HG02885 (cell line): ENCODE measurements around the gene WDR47.

Experiments
- ATAC-seq: cut with Tn5 transposase; IDR thresholded peaks from one replicate; pipeline ENCODE4 v1.9.1; 2021; ENCODE audit warnings: mild to moderate bottlenecking; ENCODE audit not compliant: unreplicated experiment, poor library complexity

Gene WDR47

DNA sequence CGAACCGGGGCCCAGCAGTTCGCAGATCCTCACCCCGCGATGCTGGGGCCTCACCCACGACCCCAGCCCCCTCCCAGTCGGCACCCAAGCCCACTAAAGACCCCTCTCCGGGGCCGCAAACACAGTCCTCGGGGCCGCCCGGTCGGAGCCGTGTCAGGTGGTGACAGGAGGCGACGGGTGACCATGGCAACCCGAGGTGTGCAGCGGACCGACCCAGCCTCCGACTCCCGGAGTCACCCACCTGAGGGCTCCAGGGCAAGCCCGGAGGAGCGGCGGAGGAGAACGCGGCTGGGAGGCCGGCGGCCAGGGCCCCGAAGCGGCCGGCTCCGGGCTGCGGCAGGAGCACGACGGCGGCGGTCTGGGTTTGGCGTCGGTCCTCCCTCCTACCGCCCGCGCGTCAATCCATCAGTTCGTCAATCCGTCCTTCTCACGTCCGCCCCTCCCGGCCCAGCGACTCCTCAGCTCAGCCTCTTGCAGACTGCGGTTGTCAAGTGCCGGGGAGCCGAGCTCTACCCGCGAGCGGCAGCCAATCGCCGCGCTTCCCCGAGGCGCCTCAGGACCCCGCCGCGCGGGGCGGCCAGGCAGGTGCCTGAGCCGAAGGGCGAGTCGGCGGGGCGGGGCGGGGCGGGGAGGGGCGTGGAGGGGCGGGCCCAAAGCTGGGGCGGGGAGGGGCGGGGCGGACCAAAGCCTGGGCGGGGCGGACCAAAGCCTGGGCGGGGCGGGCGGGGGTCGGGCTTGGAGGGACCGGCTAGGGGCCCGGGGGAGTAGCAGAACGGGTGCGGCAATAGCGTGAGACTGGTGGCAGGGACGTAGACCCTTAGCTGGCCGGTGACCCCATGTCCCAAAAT lies at the start of gene WDR47:
Gene WDR47 (minus strand): TSS at position 482 of the 848 bp plus-strand sequence. CDS start 18,590 bp downstream, outside the sequence.
- peak; percentile 97 for ATAC-seq

DNA sequence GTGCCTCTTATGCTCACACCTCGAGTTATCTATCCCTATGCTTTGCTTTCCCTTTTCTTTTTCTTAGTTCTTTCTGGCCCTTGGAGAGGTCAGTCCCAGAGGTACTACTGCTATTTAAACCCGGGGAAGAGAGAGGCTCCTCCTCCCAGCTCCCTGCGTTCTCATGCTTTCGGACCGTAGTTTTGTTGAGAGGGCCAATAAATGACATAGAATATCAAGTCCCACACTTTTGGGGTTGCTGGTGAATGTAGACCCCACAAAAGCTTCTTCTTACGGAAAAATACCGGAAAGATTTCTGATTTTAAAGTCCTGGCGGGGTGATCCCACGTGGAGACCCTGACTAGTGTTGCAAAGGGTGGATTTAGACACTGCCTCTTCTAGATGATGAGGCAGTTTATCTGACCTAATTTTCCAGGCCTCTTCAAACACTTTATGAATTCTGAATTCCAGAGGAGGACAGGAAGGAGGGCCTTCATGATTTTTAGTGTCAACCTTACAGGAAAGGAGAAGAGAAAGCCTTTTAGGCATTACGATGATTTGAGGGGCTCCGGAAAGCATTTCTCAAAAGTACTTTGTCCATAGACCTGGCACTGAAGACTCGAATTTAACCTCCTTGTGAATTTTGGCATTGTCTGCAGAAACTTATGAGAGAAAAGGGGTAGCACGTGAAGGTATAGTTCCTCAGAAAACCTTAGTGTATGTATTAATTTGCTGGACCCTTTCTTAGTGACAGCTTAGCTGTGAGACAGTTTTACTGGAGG lies 49.4 kb upstream of the WDR47 start:
- ATAC-seq, result peak; percentile 60

DNA sequence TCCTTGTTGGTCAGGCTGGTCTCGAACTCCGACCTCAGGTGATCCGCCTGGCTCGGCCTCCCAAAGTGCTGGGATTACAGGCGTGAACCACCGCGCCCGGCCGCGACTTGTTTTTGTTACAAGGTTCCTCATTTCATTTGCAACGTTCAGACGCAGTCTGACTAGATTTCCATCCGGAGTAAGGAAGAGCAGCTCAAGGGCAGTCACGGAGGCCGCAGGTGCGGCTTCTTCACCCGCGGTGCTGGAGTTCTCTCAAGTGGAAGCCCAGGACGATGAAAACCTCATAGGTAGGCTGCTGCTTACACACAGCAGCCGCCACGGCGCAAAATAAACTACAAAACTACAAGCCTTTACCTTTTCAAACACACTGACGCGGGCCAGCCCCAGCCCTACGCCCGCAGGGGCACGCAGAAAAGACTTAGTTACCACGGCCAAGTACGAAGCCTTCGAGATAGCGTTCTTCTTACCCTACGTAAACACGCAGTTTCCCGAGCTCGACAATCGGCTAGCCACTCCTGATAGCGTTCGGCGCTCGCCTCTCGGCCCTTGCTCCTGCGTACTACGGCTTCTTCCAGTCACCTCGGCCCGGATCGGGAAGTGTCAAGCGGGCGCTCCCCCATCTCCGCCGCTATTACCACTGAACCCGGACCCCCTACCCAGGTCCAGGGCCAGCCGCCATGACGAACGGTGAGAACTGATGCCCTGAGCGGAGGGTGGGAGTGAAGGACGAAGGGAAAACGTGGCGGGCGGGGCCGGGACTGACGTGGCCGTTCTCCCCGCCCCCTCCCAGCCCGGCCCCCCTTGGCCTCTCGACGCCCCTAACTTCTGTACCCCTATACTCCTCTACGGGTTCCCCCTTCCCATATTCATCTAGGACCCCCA lies 48.5 kb upstream of the WDR47 start, which contains the start of gene TMEM167B:
Gene TMEM167B (plus strand): TSS at position 569 of the 882 bp plus-strand sequence. CDS start 109 bp downstream, at position 678.
- peak; percentile 92 for ATAC-seq

DNA sequence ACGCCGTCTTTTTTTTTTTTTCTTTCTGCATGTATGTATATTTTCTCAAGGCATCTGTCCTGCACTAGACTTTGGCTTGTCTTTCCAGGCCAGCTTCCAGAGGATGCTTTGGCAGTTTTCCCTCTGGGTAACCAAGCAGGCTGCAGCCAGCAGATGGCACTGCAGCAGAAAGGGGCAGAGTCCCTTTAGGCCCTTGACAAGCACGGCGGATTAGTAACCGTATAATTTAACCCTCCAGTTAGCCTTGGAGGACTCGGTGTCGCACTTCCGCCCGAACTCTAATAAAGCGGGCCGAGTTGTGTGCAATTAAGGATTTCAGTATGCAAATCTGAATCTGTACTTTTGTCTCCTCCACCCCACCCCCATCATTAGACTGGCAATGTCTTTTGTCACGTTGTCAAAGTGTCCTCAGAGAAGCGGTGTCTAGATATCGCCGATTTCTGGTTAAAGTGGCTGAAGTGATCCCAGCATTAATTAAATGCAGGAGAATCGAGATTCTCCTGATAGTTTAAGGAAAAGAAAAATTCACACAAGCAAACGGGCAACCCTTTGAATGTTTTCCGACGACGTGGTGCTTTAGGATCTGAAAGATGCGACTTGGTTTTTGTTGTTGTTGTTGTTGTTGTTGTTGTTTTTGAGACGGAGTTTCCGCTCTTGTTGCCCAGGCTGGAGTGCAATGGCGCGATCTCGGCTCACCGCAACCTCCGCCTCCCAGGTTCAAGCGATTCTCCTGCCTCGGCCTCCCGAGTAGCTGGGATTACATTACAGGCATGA lies 47.5 kb upstream of the WDR47 start:
- ATAC-seq, result no peak

DNA sequence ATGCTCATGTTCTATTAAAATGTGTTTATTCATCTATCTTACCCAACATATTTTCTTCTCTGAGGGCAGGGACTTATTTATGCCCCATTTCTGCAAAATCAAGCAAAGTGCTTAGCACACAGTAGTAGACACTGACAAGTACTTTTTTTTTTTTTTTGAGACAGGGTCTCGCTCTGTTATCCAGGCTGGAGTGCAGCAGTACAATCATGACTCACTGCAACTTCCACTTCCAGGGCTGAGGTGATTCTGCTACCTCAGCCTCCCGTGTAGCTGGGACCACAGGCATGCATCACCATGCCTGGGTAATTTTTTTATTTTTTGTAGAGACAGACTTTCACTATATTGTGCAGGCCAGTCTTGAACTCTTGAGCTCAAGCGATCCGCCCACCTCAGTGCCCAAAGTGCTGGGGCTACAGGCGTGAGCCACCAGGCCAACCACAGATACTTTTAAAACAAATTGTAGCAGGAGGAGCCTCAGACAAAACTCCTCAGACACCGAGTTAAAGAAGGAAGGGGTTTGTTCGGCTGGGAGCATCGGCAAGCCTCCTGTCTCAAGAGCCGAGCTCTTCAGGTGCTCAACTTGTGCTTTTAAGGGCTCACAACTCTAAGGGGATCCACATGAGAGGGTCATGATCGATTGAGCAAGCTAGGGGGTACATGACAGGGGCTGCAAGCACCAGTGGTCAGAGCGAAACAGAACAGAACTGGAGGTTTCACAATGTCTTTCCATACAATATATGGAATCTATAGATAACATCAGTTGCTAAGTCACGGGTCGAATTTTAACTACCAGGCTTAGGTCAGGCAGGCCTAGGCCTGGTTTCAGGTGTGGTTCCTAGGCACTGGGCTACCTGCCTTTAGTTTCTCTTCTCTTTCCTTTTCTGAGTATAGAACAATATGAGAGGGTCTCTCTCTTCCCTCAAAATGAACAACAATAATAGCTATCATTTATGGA lies 42.9 kb upstream of the WDR47 start:
- ATAC-seq, result no peak

DNA sequence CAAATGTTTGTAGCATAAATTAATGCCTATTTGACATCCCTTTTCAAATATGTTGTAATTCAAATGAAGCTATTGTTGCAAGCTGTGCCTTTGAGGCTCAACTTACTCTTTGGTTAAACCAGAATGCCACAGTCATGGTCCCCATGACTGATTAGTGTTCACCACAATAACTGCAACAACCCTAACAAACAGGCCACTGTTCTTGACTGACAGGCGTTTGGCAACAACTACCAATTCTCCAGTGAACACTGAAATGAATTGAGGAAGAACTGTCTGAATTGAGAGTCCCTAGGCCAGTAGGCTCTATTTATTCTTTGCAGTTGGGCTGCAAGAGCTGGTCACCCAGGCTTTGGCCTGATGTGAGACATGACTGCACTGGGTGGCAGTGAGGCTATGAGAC lies 42.0 kb upstream of the WDR47 start:
- no peak for ATAC-seq

DNA sequence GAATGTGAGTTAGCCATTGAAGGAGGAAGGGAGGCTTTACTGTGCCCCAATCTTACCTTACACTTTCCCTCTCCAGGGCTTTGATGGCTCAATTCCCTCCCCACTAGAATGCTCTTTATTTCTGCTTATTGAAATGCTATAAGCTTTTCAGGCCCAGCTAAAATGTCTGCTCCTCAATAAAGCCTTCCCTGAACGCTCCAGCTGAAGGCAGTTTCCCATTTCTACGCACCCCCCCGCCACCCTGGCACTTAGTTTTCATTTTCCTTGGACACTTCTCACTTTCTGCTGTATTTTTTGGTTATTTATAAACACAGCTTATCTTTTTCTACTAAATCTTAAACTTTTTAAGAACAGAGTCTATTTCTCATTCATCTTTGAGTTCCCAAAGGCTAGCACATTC lies 41.6 kb upstream of the WDR47 start:
- ATAC-seq, result no peak

DNA sequence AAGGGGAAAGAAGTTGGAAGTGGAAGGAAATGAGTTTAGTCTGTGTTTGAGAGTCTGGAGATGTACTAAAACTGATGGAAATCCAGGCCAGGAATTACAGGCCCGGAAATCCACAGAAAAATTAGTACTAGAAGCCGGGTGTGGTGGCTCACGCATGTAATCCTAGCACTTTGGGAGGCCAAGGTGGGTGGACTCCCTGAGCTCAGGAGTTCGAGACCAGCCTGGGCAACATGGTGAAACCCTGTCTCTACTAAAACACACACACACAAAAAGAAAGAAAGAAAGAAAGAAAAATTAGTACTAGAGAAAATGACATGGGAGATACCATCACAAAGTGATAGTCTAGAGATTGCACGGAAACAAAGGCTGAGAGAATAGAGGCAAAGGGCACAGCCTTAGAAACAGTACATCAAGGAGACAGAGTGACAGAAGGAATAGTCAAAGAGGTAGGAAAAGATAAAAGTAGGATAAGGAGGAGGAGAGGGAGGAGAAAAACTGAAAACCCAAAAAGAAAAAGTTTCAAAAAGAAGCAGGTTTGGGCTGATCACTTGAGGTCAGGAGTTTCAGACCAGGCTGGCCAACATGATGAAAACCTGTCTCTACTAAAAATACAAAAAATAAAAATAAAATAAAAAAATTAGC lies 38.7 kb upstream of the WDR47 start:
- no peak for ATAC-seq

DNA sequence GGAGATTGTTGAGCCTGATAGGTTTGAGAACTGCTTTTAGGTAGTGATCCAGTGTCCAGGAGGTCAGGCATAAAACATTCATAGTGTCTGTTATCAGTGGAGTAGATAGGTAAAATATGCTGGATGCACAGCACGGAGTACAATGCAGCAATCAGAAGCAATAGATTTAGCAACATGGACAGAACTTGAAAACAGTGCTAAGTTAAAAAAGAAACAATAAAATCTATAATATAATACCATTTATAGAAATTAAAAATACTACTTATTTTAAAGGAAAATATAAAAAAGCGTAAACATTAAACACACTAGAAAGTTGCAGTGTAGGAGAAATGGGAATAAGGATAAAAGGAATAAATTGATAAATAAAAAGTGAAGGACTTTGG lies 37.3 kb upstream of the WDR47 start:
- no peak for ATAC-seq

DNA sequence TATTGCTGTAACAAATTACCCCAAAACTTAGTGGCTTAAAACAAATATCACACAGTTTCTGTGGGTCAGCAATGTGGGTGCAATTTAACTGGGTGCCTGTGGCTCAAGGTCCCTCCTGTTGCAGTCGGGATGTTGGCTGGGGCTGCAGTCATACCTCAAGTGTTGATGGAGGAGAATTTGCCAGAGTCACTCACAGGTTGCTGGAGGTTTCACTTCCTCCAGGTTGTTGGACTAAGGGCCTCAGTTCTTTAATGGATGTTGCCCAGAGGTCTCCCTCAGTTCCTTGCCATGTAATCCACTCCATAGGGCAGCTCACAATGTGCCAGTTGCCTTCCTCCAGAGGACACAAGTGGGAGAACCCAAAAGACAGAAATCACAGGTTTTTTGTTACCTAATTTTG lies 36.4 kb upstream of the WDR47 start:
- ATAC-seq, result no peak

DNA sequence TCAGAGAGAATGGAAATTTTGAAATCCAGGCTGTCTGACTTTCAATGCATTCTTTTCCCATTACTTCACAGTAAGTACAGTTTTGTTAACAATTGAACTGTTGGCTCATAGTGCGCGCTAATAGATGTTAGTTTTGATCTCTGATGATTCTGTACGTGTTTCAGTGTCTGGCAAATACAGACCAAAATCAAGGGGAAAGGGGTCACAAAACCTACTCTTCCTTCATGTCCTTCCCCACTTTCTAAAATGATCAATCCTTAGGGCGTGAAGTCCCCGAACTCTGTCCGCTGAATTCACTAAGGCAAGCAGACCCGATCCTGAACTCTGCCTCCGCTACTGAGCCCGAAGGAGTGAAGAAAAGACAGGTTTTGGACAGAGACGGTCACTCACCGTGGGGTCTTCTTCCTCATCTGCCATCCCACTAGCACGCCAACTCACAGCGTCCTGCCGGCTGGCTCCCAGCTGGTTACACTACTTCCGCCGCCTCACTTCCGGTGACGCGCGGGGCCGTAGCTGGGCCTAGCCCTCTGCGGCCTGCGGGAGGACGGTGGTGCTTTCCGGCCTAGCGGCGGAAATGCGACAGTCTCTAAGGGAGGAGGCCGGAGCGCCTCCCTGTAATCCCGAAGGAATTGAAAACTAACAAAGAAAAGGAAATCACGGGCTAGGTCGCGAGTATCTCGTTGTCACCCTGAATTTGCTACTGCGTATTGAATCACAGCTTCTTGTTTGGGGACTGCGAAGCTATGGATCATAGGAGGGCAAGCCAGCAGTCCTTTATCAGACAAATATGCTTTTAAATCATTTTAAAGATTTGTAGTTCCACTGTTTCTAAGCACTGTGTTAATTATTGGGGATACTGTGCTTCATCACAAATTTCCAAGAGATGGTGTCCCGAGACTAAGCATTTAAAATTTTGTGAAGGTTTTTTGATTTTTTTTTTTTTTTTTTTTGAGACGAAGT lies 33.9 kb upstream of the WDR47 start, which contains the start of gene TAF13:
Gene TAF13 (minus strand): TSS at position 473 of the 960 bp plus-strand sequence. CDS start 56 bp downstream, at position 417.
- ATAC-seq, result peak; percentile 100

DNA sequence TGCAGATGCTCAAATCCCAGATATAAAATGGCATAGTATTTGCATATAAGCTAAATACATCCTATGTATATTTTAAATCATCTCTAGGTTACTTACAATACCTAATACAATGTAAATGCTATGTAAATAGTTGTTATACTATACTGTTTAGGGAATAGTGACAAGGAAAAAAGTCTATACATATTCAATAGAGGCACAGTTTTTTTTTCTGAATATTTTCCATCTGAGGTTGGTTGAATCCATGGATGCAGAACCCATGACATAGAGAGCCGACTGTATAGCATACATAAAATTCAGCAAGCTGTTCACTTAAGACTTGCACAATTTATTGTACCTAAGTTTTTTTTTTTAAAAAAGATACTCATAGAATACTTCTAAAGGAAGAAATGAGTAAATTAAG lies 27.4 kb upstream of the WDR47 start:
- no peak for ATAC-seq

DNA sequence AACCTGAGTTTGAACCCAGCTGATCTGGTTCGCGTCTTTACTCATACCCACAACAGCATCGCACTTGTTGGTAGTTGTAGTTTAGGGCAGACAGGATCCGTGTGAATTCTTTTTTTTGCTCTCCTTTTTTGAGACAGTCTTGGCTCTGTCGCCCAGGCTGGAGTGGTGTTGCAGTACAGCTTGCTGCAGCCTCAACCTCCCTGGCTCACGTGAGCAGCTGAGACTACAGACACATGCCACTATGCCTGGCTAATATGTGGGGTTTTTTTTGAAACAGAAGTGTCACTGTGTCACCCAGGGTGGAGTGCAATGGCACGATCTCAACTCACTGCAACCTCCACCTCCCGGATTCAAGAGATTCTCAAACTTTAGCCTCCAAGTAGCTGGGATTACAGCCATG lies 26.0 kb upstream of the WDR47 start:
- no peak for ATAC-seq

DNA sequence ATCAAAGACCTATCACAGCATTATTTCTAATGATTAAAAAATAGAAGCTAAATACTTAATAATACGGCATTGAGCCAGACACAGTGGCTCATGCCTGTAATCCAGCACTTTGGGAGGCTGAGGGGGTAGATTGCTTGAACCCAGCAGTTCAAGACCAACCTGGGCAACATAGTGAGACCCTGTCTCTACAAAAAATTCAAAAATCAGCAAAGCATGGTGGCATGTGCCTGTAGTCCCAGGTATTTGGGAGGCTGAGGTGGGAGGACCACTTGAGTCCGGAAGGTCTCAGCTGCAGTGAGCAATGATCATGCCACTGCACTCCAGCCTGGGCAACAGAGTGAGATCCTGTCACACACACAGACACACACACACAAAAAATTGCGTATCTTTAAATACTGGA lies 23.2 kb upstream of the WDR47 start:
- ATAC-seq, result no peak

DNA sequence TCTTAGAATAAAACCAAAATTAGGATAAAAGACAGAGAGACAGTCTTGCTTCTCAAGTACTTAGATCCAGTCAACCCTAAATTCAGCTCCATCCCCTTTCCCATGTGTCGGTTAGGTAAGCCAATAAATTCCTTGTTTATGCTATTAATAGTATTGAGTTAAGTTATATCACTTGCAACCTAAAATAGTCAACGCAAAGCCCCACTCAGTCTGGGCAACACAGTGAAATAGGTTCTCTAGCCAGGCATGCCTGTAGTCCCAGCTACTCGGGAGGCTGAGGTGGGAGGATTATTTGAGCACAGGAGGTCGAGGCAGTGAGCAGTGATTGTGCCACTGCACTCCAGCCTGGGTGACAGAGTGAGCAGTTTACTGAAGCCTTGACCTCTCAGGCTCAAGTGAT lies 19.3 kb upstream of the WDR47 start:
- no peak for ATAC-seq

DNA sequence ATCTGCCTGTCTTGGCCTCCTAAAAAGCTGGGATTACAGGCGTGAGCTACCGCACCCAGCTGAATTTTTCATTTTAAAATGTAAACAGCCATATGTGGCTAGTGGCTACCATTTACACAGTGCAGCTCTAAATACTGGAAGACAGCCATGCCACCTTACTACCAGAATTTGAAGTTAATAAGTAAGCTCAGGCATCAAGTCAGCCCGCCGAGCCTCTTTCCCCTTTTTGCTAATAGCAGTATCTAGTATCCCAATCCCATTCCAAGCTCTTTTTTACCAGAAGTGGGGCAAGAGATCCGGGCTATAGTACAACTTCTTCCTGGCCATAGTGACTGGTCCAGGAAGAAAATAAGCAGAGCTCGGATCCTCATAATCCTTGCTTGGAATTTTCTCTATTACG lies 18.8 kb upstream of the WDR47 start:
- no peak for ATAC-seq

DNA sequence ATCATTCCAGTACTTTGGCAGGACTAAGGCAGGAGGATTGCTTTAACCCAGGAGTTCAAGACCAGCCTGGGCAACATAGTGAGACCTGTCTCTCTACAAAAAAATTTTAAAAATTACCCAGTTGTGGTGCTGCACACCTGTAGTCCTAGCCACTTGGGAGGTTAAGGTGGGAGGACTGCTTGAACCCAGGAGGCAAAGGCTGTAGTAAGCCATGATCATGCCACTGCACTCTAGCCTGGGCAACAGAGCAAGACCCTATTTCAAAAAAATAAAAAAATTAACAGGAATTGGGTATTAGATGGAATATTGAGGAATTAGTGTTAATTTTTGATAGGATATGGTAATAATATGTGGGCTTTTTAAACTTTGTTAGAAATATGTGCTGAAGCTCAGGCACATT lies 17.1 kb upstream of the WDR47 start:
- ATAC-seq, result no peak
